Erythroblast (primary cell): Measurements from ENCODE around the gene CD200R1L.

ENCODE experiments used
- GATA1 ChIP-seq: IDR thresholded peaks from 2 replicates; pipeline ENCODE4 v1.6.1; 2011; ENCODE audit warnings: low read depth, mild to moderate bottlenecking, control low read depth, low read length, moderate library complexity
- POLR2A ChIP-seq: IDR thresholded peaks from 2 replicates; pipeline ENCODE4 v1.6.1; 2011; ENCODE audit warnings: mild to moderate bottlenecking, low read length

GRCh38 chr3:112822064-112823055, 24.3 kb downstream of the CD200R1L start:
- TF ChIP-seq POLR2A (no peak), GATA1 (no peak)
